Measurements from ENCODE around the gene SORBS2.
"Not testable (repeated sequence)": the region's sequence is repeated elsewhere in the genome, so short reads cannot be mapped to it uniquely, and the experiment has no call there.

SORBS2 gene

DNA sequence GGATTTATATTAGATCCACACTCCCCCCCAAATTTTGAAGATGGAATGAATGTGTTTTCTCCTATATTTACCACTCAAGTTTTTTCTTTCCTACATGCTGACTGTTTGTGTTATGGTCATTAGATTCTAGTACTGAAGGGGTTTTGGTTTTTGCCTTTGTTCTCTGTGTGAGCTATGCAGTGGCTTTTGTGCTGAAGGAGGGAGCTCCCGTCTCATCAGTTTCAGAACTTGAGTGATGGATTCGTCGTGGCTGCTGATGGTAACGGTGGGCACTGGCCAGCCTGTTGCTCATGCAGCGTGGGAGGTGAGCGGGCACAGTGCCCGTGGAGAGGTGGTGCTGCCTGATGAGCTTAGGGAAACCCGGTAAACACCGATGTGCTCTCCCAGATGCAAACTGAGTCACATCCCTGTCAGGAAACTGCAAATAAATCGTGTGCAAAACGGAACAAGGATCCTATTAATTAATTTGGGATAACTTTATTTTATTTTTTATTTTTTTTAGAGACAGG, 101.5 kb downstream of the SORBS2 start:
- DNase-seq, result no peak

DNA sequence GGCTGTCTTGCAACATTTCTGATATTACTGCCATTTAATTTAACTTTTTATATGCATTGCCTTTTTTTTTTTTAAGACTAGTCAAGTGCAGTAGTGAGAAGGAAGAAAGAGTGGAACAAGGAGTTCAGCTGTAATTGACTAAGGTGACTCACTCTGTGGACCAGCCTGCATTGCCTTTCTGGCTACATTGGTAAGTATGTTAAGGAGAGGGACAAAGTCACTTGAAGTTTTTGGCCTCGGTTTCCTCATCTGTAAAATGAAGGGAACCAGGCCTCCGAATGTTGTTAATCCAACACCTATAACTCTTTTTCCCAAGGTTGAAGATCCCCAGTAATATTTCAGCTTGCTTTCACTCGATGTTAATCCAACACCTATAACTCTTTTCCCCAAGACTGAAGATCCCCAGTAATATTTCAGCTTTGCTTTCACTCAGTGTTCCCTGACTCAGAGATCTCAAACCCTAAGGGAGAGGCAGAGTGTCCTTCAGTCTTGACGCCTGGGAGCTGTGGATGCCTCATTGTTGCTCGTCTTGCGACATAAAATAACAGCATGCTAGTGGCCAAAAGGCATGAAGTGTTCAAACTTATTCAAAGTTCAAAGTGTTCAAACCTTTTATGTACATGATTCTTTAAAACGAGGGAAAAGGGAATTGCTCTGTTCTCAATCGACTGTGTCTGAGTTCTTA, 102.0 kb downstream of the SORBS2 start:
- DNase-seq, result no peak

DNA sequence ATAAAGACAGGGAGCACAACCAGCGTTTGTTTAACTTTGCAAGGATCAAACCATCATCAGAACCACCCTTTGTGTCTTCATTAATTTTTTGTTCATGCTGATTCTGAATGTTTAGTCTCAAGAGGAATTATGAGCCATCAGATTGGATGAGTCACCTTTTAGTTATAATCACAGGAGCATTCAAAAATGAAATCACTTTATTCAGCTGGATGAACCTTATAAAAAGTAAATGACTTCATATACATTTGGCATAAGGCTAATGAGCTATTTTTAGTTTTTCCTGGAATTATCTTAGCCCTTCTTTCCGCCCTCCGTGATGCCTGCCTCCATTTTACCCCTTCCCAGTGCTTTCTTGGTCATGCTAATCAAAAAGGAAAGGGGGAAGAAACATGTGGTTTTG, 103.6 kb downstream of the SORBS2 start:
- no peak for DNase-seq

DNA sequence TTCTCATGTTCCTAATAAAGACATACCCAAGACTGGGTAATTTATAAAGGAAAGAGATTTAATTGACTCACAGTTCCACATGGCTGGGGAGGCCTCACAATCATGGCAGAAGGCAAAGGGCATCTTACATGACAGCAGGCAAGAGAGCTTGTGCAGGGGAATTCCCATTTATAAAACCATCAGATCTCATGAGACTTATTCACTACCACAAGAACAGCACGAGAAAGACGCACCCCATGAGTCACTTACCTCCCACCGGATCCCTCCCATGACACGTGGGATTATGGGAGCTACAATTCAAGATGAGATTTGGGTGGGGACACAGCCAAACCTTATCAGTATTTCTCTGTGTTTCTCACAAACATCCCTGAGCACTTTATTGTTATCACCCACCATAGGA, 104.4 kb downstream of the SORBS2 start:
- not testable (repeated sequence) for DNase-seq

DNA sequence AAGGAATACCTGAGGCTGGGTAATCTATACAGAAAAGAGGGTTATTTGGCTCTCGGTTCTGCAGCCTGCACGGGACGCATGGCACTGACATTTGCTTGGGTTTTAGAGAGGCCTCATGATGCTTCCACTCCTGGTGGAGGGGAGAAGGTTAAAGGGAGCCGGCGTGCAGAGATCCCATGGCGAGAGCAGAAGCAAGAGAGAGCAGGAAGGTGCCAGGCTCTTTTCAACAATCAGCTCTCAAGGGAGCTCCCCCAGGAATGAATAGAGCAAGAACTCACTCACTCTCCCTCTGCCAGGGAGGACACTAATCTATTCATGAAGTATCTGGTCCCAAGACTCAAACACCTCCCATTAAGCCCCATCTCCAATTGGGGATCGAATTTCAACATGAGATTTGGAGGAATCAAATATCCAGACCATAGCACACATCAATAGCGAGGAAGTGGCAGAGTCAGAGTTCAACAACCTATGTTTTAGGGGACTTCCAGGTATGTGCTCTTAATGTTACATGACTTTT, 109.8 kb downstream of the SORBS2 start:
- no peak for DNase-seq

GRCh38 chr4:185700630-185701029, 111.4 kb downstream of the SORBS2 start:
- DNase-seq, result no peak

DNA sequence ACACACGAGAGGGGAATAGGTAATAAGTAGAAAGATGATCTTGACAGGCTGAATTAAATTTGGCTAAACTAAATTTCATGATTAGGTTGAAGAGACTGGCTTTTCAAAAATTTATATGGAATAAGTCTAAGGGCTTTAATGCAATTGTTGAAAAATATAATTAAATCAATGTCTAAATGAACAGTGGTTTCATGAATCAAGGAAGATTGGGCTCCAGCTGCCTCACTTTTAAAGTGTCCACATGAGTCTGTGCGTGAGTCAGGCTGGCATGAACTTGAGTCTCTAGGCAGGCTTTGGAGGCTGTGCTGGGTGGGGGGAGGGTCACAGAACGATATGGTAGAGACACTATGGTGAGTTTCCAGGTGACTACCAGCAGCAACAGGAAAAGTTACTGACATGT, 111.9 kb downstream of the SORBS2 start:
- no peak for DNase-seq

- no peak for DNase-seq
Measured at GRCh38 chr4:185697488-185697887, 114.5 kb downstream of the SORBS2 start.

DNA sequence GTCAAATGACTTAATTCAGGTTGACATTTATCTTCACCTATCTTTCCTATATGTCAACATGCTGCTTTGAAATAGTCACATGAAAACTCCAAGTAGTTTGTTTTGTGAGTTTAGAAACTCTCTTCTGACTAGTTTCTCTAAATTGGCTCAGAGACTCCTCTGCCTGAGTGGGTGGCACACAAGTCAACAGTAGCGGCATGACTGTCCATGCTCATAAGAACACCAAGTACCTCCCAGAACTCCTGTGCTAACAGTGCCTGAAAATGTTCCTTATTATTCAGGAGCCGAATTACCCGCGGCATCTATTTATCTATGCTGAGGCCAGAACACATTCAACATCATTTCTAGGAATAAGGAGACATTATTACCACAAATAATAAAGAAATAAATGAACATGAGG, 116.3 kb downstream of the SORBS2 start:
- no peak for DNase-seq

DNA sequence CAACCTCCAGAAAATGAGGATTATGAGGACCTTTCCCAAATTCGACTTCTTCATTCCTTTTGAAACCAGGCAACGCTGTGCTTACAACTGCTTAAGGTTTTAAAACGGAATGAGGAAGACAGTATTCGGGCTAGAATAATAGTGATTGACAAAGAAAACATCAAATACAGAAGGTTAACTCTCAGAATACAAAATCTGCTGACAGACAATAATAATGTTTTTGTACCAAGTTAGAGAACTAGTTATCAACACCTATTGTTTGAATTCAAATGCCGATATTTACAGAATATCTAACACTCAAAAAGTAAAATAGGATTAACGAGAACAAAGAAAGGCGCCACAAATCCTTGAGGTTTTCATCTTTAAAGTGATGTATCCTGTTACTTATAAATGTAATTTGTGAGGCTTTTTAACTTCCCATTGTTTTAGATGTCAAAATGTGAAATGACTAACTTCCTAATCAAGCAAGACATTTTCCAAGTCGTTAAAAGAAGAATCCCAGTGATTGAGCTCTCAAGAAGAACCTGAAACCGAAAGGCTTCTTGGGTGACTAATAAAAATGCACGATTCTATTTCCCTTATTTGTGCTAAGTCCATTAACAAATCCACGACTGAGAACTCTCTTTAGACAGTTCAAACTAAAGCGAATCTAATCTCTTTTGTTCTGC, 118.3 kb downstream of the SORBS2 start:
- no peak for DNase-seq

DNA sequence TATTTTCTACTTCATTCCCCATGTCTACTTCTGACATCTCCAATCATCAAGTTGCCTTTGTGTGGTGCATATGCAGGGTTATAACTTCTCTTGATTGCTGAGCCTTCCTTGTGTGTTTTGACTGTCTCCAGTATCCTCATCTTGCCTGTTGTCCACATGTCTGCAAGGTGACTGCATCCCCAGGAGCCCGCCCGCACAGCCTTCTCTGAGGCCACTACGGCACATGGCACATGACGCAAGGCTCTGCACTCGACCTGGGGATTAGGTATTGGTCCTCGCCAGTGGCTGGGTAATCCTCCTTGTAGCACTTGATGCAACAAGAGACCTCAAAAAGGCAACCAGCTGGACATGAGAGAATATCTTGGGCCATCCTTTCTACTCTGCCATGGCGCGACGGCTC, 122.6 kb downstream of the SORBS2 start:
- no peak for DNase-seq

DNA sequence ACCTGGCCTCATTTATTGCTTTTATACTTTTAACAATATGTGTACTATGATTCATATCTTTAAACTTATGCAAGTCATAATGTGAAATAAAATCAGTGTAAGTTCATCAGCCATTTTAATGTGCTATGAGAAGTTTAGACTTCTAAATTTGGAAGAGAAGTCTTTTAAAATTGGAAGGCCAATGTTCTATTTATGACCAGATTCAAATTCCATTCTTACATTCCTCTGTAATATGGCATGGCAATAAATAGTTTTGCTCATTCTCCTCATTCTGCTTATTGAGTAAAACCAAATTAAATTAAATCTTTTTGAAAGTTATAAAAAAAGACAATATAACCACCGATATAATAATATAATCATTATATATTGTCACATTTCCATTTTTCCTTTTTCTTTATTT, 126.2 kb downstream of the SORBS2 start:
- DNase-seq, result no peak

- no peak for DNase-seq
Measured at GRCh38 chr4:185683896-185684295, 128.1 kb downstream of the SORBS2 start.

DNA sequence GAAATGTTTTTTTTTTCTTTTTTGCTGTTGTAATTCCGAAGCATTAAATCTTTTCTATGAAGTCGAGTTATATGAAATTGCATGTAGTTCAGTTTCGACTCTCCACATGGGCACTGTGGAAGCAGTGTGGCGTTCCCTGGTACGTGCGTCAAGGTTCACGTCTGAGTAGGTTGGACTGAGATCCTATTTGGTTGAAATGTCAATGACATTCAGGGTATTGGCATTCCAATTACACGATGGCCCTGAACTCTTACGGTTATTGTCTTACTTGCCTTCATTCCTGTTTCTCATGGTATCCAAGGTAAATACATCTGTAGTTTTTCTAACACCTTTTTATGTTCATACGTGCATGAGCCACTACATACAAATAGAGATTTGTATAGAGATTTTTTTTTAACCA, 128.8 kb downstream of the SORBS2 start:
- DNase-seq, result no peak

DNA sequence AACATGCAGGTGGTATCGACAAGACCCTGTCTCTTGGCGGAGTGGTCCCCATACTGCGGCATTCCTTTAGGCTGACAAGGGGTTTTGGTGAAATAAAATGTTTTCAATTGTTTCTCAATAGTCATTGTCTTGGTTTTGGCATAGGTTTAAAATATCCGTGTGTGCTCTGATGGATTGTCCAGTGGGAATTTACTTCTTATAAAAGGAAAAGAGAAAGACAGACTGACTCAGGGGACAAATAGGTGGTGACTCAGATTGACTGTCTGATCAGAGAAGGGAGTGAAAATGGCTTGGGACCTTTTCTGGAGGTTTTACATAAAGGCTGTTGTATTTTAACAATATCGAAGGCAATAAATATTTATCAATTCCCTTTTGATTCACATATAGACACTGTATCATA, 129.8 kb downstream of the SORBS2 start:
- no peak for DNase-seq

DNA sequence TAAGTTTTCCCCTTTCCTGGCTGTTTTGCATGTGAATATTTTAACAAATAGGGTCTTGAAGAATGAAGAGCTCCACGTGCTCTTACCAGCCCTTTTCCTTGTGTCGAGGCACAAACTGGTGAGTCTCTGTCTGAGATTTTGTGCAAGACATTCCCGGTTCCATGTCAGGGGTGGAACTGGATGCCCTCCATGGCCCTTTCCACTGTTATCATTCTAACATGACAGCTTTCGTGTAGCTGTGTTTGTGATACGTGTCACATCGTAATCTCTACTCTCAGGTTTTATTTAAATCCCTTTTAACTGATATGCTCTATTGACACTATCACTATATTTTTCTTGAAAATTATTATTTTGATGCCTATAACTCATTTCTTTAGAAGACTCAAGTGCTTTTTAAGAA, 130.4 kb downstream of the SORBS2 start:
- no peak for DNase-seq

DNA sequence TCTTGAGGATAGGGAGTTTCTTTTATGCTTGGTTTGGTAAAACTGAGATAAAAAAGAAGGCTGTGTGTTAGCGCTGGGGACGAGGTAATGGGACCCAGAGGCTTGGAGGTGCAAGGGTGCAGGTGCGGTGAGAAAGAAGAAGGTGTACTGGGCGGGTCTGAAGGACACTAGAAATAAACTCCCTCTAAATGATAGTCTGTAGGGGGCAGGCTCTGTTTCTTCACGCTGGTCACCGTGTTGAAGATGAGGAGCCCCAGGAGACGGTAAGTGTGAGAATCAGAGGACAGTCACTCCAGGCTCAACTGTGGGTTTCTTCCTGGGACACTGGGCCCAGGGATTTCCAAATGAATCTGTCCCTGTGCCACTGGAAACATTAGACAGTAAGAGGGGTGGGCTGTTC, 131.4 kb downstream of the SORBS2 start:
- no peak for DNase-seq

GRCh38 chr4:185679523-185679922, 132.5 kb downstream of the SORBS2 start:
- no peak for DNase-seq

DNA sequence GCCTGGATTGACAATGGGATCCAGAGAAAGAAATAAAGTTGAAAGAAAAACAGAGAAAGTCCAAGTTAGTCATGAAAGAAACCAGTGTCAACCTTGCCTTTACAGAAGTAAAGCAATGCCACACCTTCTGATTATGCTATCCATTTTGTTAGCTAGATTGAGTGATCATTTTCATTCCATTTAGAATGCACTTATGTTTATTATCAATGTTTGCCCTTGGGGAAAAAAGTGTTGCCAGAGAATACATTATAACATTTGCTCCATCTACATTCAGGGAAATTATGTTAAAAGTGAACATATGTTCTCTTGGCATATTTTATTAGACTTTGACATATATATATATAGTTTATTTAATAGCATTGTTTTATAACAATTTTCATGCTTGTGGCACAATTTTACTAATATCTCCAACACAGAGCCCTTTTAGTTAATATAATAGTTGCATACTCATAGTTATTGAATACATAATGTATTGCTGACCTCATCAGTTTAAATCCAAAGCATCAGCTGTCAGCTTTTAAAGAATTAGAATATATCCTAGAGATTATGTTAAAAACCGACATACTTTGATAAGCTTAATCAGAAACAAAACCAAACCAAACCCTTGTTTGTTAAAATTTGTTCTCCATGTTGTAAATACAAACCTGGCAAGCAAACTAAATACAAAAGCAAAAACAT, 134.2 kb downstream of the SORBS2 start:
- DNase-seq, result no peak

GRCh38 chr4:185672618-185673017, 139.4 kb downstream of the SORBS2 start:
- no peak for DNase-seq

GRCh38 chr4:185672151-185672550, 139.8 kb downstream of the SORBS2 start:
- no peak for DNase-seq

GRCh38 chr4:185671496-185671895, 140.5 kb downstream of the SORBS2 start:
- no peak for DNase-seq

- no peak for DNase-seq
Measured at GRCh38 chr4:185671066-185671465, 140.9 kb downstream of the SORBS2 start.

- DNase-seq, result no peak
Measured at GRCh38 chr4:185669288-185669687, 142.7 kb downstream of the SORBS2 start.
